Measurements from ENCODE around the gene FRMD4B.
A peak's percentile ranks its signal among the peaks of the same experiment; 100 is the strongest.

FRMD4B gene

DNA sequence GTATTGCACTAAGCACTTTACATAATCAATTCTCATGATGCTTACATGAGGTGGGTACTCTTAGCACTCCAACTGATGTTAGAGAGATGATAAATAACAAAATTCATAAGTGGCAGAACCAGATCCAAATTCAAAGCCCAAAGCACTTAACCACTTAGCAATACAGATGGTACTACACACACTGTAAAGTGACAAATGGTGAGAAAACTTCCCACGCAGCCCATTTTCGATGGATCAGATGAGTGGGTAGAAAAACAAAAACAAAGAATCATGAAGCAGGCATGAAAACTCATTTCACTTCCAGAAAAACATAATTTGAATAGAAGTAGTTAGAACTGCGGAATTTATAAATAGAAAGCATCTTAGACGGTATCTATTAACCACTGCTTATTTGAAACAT is 66.2 kb downstream of the FRMD4B start:
- Histone ChIP-seq H3K4me3 (ENCODE audit: low read depth, low read length, poor library complexity, severe bottlenecking) (no peak overlapping the region), H3K27ac (ENCODE audit: low read depth, low read length, poor library complexity, severe bottlenecking) (peak overlapping the region; percentile 79), H3F3A (ENCODE audit: insufficient read depth, low read length) (no peaks in the 10 kb centered on the region; the same call in 1 of the 2 replicates), H2AFZ (ENCODE audit: low read length) (no peak overlapping the region), H3K4me2 (ENCODE audit: low read length) (peak overlapping the region; percentile 36; the same call in 1 of the 2 replicates), H3K36me3 (ENCODE audit: insufficient read depth, low read length) (no peaks in the 10 kb centered on the region), H3K27me3 (ENCODE audit: insufficient read depth, low read length) (no peaks in the 10 kb centered on the region), H3K9me2 (ENCODE audit: low read depth, low read length) (no peaks in the 10 kb centered on the region), H3K9me3 (ENCODE audit: low read length) (no peaks in the 10 kb centered on the region), H4K20me1 (ENCODE audit: insufficient read depth, low read length) (no peaks in the 10 kb centered on the region), H3K79me2 (ENCODE audit: insufficient read depth, low read length) (no peaks in the 10 kb centered on the region), H3K4me1 (ENCODE audit: insufficient read depth, low read length, severe bottlenecking) (peaks cover 39% of the 10 kb centered on the region), H3K9ac (ENCODE audit: low read length) (no peak overlapping the region)
- TF ChIP-seq, protein P1, sequence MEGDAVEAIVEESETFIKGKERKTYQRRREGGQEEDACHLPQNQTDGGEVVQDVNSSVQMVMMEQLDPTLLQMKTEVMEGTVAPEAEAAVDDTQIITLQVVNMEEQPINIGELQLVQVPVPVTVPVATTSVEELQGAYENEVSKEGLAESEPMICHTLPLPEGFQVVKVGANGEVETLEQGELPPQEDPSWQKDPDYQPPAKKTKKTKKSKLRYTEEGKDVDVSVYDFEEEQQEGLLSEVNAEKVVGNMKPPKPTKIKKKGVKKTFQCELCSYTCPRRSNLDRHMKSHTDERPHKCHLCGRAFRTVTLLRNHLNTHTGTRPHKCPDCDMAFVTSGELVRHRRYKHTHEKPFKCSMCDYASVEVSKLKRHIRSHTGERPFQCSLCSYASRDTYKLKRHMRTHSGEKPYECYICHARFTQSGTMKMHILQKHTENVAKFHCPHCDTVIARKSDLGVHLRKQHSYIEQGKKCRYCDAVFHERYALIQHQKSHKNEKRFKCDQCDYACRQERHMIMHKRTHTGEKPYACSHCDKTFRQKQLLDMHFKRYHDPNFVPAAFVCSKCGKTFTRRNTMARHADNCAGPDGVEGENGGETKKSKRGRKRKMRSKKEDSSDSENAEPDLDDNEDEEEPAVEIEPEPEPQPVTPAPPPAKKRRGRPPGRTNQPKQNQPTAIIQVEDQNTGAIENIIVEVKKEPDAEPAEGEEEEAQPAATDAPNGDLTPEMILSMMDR (IDR thresholded peaks at IDR 0.05; ENCODE audit: low read length), result no peak
- no peak for TF ChIP-seq EZH2 (IDR thresholded peaks at IDR 0.05; ENCODE audit: borderline replicate concordance, low read length)

- Histone ChIP-seq H2AFZ (ENCODE audit: low read length) (no peak overlapping the region), H3K36me3 (ENCODE audit: insufficient read depth, low read length) (no peaks in the 10 kb centered on the region), H3K27ac (ENCODE audit: low read depth, low read length, poor library complexity, severe bottlenecking) (peak overlapping the region; percentile 7), H3K27me3 (ENCODE audit: insufficient read depth, low read length) (no peaks in the 10 kb centered on the region), H3K9me2 (ENCODE audit: low read depth, low read length) (no peaks in the 10 kb centered on the region), H3K9ac (ENCODE audit: low read length) (no peak overlapping the region), H3K79me2 (ENCODE audit: insufficient read depth, low read length) (no peaks in the 10 kb centered on the region), H3K9me3 (ENCODE audit: low read length) (no peaks in the 10 kb centered on the region), H3K4me3 (ENCODE audit: low read depth, low read length, poor library complexity, severe bottlenecking) (no peak overlapping the region), H4K20me1 (ENCODE audit: insufficient read depth, low read length) (no peaks in the 10 kb centered on the region), H3K4me1 (ENCODE audit: insufficient read depth, low read length, severe bottlenecking) (peaks cover 33% of the 10 kb centered on the region), H3K4me2 (ENCODE audit: low read length) (no peak overlapping the region), H3F3A (ENCODE audit: insufficient read depth, low read length) (no peaks in the 10 kb centered on the region)
- TF ChIP-seq EZH2 (IDR thresholded peaks at IDR 0.05; ENCODE audit: borderline replicate concordance, low read length), result no peak
- TF ChIP-seq, protein P1 (IDR thresholded peaks at IDR 0.05; ENCODE audit: low read length), result no peak
Measured at GRCh38 chr3:69318410-69318809, 67.5 kb downstream of the FRMD4B start.

DNA sequence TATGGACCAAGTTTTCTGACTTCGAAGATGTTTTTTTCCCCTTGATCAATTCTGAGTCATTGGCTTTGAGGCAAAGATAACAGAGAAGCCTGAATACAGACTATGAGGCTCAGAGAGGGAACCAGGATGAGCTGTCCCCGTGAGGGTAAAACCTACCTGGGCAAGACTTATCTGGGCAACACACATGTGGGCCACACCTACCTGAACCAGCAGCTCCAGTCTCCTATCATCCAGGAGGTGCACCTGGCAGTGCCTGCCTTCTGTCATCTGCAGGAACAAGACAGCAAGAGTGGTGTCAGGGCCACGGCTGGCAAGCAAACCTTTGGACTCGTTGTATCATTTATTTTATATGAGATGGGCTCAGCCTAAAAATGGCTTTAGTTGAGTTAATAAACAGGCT is 72.6 kb downstream of the FRMD4B start:
- no peaks in the 10 kb centered on the region for H3K27me3 ChIP-seq (ENCODE audit: insufficient read depth, low read length)
- H3F3A ChIP-seq (ENCODE audit: insufficient read depth, low read length), result no peaks in the 10 kb centered on the region
- H3K4me1 ChIP-seq (ENCODE audit: insufficient read depth, low read length, severe bottlenecking), result peaks cover under 1% of the 10 kb centered on the region
- no peaks in the 10 kb centered on the region for H4K20me1 ChIP-seq (ENCODE audit: insufficient read depth, low read length)
- H3K79me2 ChIP-seq (ENCODE audit: insufficient read depth, low read length), result no peaks in the 10 kb centered on the region
- H3K9me2 ChIP-seq (ENCODE audit: low read depth, low read length), result no peaks in the 10 kb centered on the region
- no peak overlapping the region for H2AFZ ChIP-seq (ENCODE audit: low read length)
- peaks cover 2% of the 10 kb centered on the region; the same call in 1 of the 2 replicates for H3K9me3 ChIP-seq (ENCODE audit: low read length)
- no peak for TF ChIP-seq EZH2 (IDR thresholded peaks at IDR 0.05; ENCODE audit: borderline replicate concordance, low read length)
- TF ChIP-seq, protein P1 (IDR thresholded peaks at IDR 0.05; ENCODE audit: low read length), result no peak
- H3K27ac ChIP-seq (ENCODE audit: low read depth, low read length, poor library complexity, severe bottlenecking), result no peak overlapping the region
- H3K4me2 ChIP-seq (ENCODE audit: low read length), result no peak overlapping the region
- no peak overlapping the region for H3K4me3 ChIP-seq (ENCODE audit: low read depth, low read length, poor library complexity, severe bottlenecking)
- H3K36me3 ChIP-seq (ENCODE audit: insufficient read depth, low read length), result no peaks in the 10 kb centered on the region; the same call in 1 of the 2 replicates
- no peak overlapping the region for H3K9ac ChIP-seq (ENCODE audit: low read length)

All from OCI-LY1 (cell line).